Neuronal stem cell (in vitro differentiated cells): Measurements from ENCODE around the gene PYGO2.

Experiments used
- DNase-seq: peaks from one replicate; pipeline ENCODE4 v3.0.0-alpha.2; 2013; ENCODE audit warnings: low spot score
- H2AFZ ChIP-seq: one replicate; pipeline ENCODE4 v1.6.1; 2013; ENCODE audit warnings: mild to moderate bottlenecking, low read length, inconsistent platforms
- H2AK5ac ChIP-seq: 2 replicates; pipeline ENCODE4 v1.6.1; 2013; ENCODE audit warnings: low read depth, mild to moderate bottlenecking, inconsistent platforms, low read length, moderate library complexity, mixed read lengths
- H2BK120ac ChIP-seq: 2 replicates; pipeline ENCODE4 v1.6.1; 2013; ENCODE audit warnings: low read depth, mild to moderate bottlenecking, inconsistent platforms, low read length, moderate library complexity, mixed read lengths
- H2BK12ac ChIP-seq: one replicate; pipeline ENCODE4 v1.6.1; 2013; ENCODE audit warnings: low read length, inconsistent platforms
- H2BK15ac ChIP-seq: 2 replicates; pipeline ENCODE4 v1.6.1; 2013; ENCODE audit warnings: mild to moderate bottlenecking, low read length, inconsistent platforms, mixed read lengths
- H2BK5ac ChIP-seq: one replicate; pipeline ENCODE4 v1.6.1; 2013; ENCODE audit warnings: inconsistent platforms, mild to moderate bottlenecking, low read length, moderate library complexity
- H3K14ac ChIP-seq: one replicate; pipeline ENCODE4 v1.6.1; 2013; ENCODE audit warnings: low read length, inconsistent platforms
- H3K18ac ChIP-seq: 2 replicates; pipeline ENCODE4 v1.6.1; 2013; ENCODE audit warnings: low read length, inconsistent platforms
- H3K23ac ChIP-seq: 2 replicates; pipeline ENCODE4 v1.6.1; 2013; ENCODE audit warnings: low read depth, mild to moderate bottlenecking, mixed read lengths, low read length, inconsistent platforms; ENCODE audit not compliant: poor library complexity
- H3K27ac ChIP-seq: replicated peaks from 3 replicates; pipeline ENCODE4 v1.5.1; 2013; ENCODE audit warnings: low read length, inconsistent platforms
- H3K27me3 ChIP-seq, 3 experiments: 2 replicates each; pipeline ENCODE4 v1.6.1; 2013; ENCODE audit warnings: low read length in 3 of 3, mild to moderate bottlenecking in 2 of 3, inconsistent platforms in 1 of 3, low read depth in 1 of 3, mixed read lengths in 1 of 3, moderate library complexity in 1 of 3; ENCODE audit not compliant: control insufficient read depth in 3 of 3, insufficient read depth in 3 of 3
- H3K36me3 ChIP-seq, 2 donors: replicated peaks in 1 of 2; 2 replicates each; pipeline ENCODE4 v1.6.1; 2013; ENCODE audit warnings: low read length in 2 of 2; ENCODE audit not compliant: control insufficient read depth in 2 of 2, insufficient read depth in 2 of 2
- H3K4ac ChIP-seq: 2 replicates; pipeline ENCODE4 v1.6.1; 2013; ENCODE audit warnings: inconsistent platforms, mild to moderate bottlenecking, low read length, moderate library complexity
- H3K4me1 ChIP-seq, 2 donors: 1 replicate in 1 of 2; 2 replicates in 1 of 2; pipeline ENCODE4 v1.6.1; 2013; ENCODE audit warnings: low read length in 2 of 2, low read depth in 1 of 2; ENCODE audit not compliant: control insufficient read depth in 2 of 2, insufficient read depth in 1 of 2
- H3K4me2 ChIP-seq: one replicate; pipeline ENCODE4 v1.6.1; 2013; ENCODE audit warnings: mild to moderate bottlenecking, low read length, inconsistent platforms; ENCODE audit not compliant: insufficient read depth, poor library complexity, severe bottlenecking
- H3K4me3 ChIP-seq, 2 donors: 2 replicates each; pipeline ENCODE4 v1.5.1; 2013; ENCODE audit warnings: low read length in 2 of 2, mild to moderate bottlenecking in 2 of 2, inconsistent platforms in 1 of 2, moderate library complexity in 1 of 2
- H3K79me1 ChIP-seq: one replicate; pipeline ENCODE4 v1.6.1; 2013; ENCODE audit warnings: low read depth, mild to moderate bottlenecking, inconsistent platforms, low read length, moderate library complexity
- H3K9ac ChIP-seq: one replicate; pipeline ENCODE4 v1.6.1; 2013; ENCODE audit warnings: mild to moderate bottlenecking, low read depth, low read length, inconsistent platforms; ENCODE audit not compliant: poor library complexity
- H3K9me3 ChIP-seq, 2 donors: replicated peaks in 1 of 2; 2 replicates each; pipeline versions ENCODE3 to v1.6.1; 2013; ENCODE audit warnings: low read length in 2 of 2, mild to moderate bottlenecking in 2 of 2, inconsistent platforms in 1 of 2, low read depth in 1 of 2, mixed read lengths in 1 of 2, moderate library complexity in 1 of 2; ENCODE audit not compliant: control insufficient read depth in 2 of 2, insufficient read depth in 1 of 2
- H4K8ac ChIP-seq: one replicate; pipeline ENCODE4 v1.6.1; 2013; ENCODE audit warnings: low read depth, mild to moderate bottlenecking, inconsistent platforms, low read length, moderate library complexity
- H4K91ac ChIP-seq: one replicate; pipeline ENCODE4 v1.6.1; 2013; ENCODE audit warnings: low read length, low read depth, mild to moderate bottlenecking, inconsistent platforms; ENCODE audit not compliant: poor library complexity
- WGBS, 2 donors: extraction: QIAGEN DNeasy Blood & Tissue Kit; methylation state at CpG; one replicate each; pipeline ENCODE4 v1.1.7; 2013; ENCODE audit warnings: missing lambda C conversion rate in 2 of 2, mixed read lengths in 1 of 2; ENCODE audit not compliant: insufficient read length in 2 of 2, insufficient replicate concordance in 1 of 2; ENCODE audit errors: extremely low coverage in 2 of 2; 5-methylcytosine and 5-hydroxymethylcytosine counted together

Gene PYGO2

DNA sequence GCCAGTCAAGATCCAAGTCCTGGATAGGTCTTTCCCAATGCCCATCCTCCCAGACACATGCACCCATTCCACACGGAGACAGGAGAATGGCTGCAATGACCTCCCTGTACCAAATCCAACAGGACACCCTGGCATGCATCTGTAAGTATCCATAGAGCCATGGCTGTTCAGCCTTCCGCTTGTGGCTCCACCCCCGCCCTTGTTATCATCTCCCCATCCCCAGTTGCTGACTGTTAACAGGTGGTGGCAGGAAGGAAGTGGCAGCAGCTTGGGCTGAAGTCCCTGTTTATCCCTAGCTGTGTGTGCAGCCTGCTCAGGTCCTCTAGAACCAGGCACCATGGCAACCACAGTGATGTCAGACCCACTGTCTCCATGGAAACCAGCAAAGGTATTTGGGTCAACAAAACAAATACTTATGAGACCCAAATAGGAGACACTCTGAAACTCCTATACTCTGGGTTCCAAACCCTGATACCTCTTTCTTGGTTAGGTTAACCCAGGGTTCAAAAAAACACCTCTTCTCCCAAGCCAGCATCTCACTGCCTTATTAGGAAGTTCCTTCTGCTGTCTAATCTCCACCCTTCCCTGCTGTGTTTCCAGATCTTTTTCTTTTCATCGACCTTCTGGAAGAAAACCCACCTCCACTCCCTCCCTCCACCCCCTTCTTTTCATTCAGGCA, 6.4 kb downstream of the PYGO2 start:
- Histone ChIP-seq H2AK5ac (no peak overlapping the region), H3K9ac (no peak overlapping the region), H3K4ac (no peak overlapping the region), H3K36me3 (peaks cover 26 to 44% of the 10 kb centered on the region in 2 donors), H4K8ac (no peak overlapping the region), H3K4me3 (peak overlapping the region; percentile 59 to 84), H2BK15ac (no peak overlapping the region), H3K27me3 (no peaks in the 10 kb centered on the region), H3K14ac (no peak overlapping the region), H3K18ac (no peak overlapping the region), H3K23ac (no peak overlapping the region), H3K9me3 (no peaks in the 10 kb centered on the region), H3K27ac (peak overlapping the region; percentile 97), H2AFZ (peak overlapping the region; percentile 83), H3K4me2 (peak overlapping the region; percentile 76), H2BK12ac (no peak overlapping the region), H2BK5ac (no peak overlapping the region), H4K91ac (no peak overlapping the region), H3K79me1 (peaks cover 12% of the 10 kb centered on the region), H2BK120ac (no peak overlapping the region), H3K4me1 (peaks cover 27 to 28% of the 10 kb centered on the region in 2 donors)
- no CpG with 5 or more reads among the region's 4 CpGs for WGBS, 2 donors
- peak; percentile 84 for DNase-seq

DNA sequence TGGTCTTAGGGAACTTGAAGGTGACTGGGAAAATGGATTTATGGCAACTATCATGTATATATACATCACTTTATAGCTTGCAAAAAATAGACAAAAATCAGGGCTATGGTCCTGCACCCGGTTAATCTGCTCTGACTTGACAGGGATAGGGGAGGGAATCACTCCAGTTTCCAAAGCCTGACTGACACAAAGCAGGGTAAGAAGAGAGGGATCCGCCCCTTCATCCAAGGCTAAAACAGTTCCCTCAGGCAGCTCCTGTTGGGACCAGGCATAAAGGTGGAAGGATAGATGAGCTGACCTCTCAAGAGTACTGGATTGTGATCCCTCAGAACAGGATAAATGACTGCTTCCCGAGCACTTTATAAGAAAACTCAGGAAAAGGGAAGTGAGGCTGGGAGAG, 7.0 kb downstream of the PYGO2 start:
- no peak overlapping the region for H3K9ac ChIP-seq
- peak overlapping the region; percentile 97 for H3K27ac ChIP-seq
- H3K18ac ChIP-seq: no peak overlapping the region
- DNase-seq: no peak
- no peak overlapping the region for H2BK15ac ChIP-seq
- H3K4me2 ChIP-seq: peak overlapping the region; percentile 76
- H3K36me3 ChIP-seq: peaks cover 23 to 39% of the 10 kb centered on the region in 2 donors
- H4K8ac ChIP-seq: no peak overlapping the region
- no CpG with 5 or more reads among the region's 3 CpGs for WGBS, 2 donors
- H3K14ac ChIP-seq: no peak overlapping the region
- no peaks in the 10 kb centered on the region for H3K27me3 ChIP-seq
- H3K4me1 ChIP-seq: peaks cover 27 to 28% of the 10 kb centered on the region in 2 donors
- no peak overlapping the region for H2AK5ac ChIP-seq
- H3K9me3 ChIP-seq: no peaks in the 10 kb centered on the region
- peaks cover 10% of the 10 kb centered on the region for H3K79me1 ChIP-seq
- H2BK12ac ChIP-seq: no peak overlapping the region
- no peak overlapping the region for H4K91ac ChIP-seq
- no peak overlapping the region for H2BK5ac ChIP-seq
- no peak overlapping the region for H3K23ac ChIP-seq
- H3K4me3 ChIP-seq: peak overlapping the region; percentile 59 to 84
- no peak overlapping the region for H2AFZ ChIP-seq
- H3K4ac ChIP-seq: no peak overlapping the region
- H2BK120ac ChIP-seq: no peak overlapping the region

DNA sequence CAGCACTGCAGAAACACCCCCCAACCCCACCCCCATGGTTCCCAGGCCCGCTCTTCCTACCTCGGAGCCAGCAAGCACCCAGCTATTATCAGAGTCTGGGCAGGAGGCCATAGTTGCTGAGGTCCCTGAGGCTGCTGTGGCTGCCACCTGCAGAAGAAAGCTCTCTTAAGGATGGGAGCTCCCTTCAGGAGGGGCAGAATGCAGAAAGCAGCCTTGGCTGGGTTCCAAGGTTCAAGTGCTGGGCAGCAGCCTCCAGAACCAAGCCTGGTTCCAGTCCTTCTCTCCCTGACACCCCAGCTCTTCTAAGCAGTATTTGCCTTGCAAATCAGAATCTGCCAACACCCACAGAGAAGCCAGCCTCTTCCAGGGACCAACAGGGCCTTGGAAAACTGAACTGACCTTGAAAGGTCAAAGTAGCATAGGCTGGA, 8.0 kb downstream of the PYGO2 start:
- WGBS, 2 donors: no CpG with 5 or more reads among the region's 2 CpGs
- Histone ChIP-seq H3K79me1 (peaks cover 5% of the 10 kb centered on the region), H4K8ac (no peak overlapping the region), H3K27ac (no peak overlapping the region), H3K14ac (no peak overlapping the region), H2BK120ac (no peak overlapping the region), H3K9me3 (no peaks in the 10 kb centered on the region), H3K9ac (no peak overlapping the region), H3K4me2 (no peak overlapping the region), H3K4me1 (peaks cover 27 to 28% of the 10 kb centered on the region in 2 donors), H3K23ac (no peak overlapping the region), H2AK5ac (no peak overlapping the region), H2BK15ac (no peak overlapping the region), H3K18ac (no peak overlapping the region), H3K4me3 (no peak overlapping the region), H4K91ac (no peak overlapping the region), H3K4ac (no peak overlapping the region), H3K27me3 (no peaks in the 10 kb centered on the region), H2BK5ac (no peak overlapping the region), H2AFZ (no peak overlapping the region), H3K36me3 (peaks cover 19 to 30% of the 10 kb centered on the region in 2 donors), H2BK12ac (no peak overlapping the region)
- DNase-seq: no peak

DNA sequence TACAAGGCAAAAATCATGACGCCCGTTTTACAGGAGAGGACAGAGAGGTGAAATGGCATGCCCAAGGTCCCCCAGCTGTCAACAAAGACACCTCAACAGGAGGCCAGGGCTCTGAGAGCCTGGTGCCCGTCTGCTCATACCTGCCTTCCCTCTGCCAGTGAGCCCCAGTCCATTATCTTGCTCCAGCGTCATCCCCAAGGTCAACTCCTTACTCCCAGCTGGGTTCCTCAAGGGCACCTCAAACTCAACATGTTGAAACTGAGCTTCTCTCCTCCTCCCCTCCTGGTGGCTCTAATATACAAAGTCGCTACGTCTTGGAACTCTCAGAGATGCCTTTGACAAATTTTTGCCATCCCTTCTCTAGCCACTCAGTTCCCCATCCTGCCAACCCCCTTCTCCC, 8.9 kb downstream of the PYGO2 start:
- Histone ChIP-seq H3K4me3 (no peak overlapping the region), H3K4me1 (peaks cover 27 to 28% of the 10 kb centered on the region in 2 donors), H3K36me3 (peaks cover 25 to 29% of the 10 kb centered on the region in 2 donors), H3K27ac (no peak overlapping the region), H4K91ac (no peak overlapping the region), H3K23ac (no peak overlapping the region), H3K4me2 (no peak overlapping the region), H2BK5ac (no peak overlapping the region), H4K8ac (no peak overlapping the region), H3K9me3 (no peaks in the 10 kb centered on the region), H3K14ac (no peak overlapping the region), H3K4ac (no peak overlapping the region), H2BK15ac (no peak overlapping the region), H3K27me3 (no peaks in the 10 kb centered on the region), H2AFZ (no peak overlapping the region), H2BK12ac (no peak overlapping the region), H3K18ac (no peak overlapping the region), H3K79me1 (peaks cover 8% of the 10 kb centered on the region), H2BK120ac (no peak overlapping the region), H2AK5ac (no peak overlapping the region), H3K9ac (no peak overlapping the region)
- no CpG with 5 or more reads among the region's 6 CpGs for WGBS, 2 donors
- DNase-seq: no peak
